HuH-7.5 (cell line): ENCODE measurements around the gene EFHB.
"Not testable (repeated sequence)": the region's sequence is repeated elsewhere in the genome, so short reads cannot be mapped to it uniquely, and the experiment has no call there.

Experiments used
- DNase-seq: peaks from one replicate; pipeline ENCODE4 v3.0.0; 2011; ENCODE audit warnings: low spot score

Gene EFHB

GRCh38 chr3:19934098-19934566, at the start of gene EFHB:
EFHB (minus strand) TSS chr3:19934217; CDS start chr3:19934018, 199 bp downstream.
- peak; percentile 27 for DNase-seq

DNA sequence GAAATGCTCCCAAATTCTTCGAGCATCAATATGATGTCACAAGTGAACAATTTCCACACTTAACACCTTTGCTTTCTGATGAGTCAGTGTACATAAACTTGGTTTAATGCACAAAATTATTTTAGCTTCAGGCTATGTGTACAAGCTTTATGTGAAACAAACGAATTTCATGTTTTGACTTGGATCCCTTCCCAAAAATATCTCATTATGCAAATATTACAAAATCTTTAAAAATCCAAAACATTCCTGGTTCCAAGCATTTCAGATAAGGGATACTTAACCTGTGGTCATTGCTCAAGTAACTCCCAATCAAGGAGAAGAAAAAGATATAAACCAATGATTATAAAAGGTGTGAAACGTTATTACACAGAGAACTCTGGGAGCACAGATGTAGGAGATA, 38.0 kb upstream of the EFHB start:
- no peak for DNase-seq

- DNase-seq, result no peak
These were observed 36.3 kb upstream of the EFHB start for GRCh38 chr3:19970327-19970726.

DNA sequence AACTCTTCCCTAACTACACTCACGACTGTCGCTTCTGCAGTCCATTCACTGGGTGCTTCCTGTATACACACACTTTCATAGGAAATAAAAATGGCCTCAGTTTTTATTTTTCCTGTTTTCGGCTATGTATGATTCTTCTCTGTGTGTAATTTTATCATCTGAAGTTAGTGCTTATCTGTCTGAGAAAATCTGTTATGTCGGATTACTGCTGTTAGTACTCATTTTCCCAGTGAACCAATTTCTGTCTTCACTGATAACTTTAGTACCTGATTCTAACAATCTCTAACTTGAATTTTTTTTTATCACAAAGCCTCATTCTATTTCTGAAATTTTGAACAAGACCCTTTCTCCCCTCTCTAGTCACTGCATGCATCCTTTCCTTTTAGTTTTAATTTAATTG, 33.8 kb upstream of the EFHB start:
- DNase-seq, result no peak

GRCh38 chr3:19967208-19967607, 33.2 kb upstream of the EFHB start:
- no peak for DNase-seq

DNA sequence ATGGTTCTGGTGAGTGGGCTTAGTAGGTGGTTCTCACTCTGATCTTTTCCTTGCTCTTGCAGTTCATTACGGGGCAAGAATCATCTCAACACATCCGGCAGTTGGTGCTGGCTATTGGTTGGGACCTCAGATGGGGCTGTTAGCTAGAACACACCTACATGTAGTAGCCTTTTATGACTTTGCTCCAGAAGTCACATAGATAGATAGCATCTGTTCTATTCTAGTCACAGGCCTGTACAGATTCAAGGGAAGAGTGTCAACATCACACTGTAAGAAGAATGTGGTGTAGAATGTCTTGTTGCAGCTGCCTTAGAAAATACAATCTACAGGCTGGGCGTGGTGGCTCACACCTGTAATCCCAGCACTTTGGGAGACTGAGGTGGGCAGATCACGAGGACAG, 27.9 kb upstream of the EFHB start:
- DNase-seq, result no peak

DNA sequence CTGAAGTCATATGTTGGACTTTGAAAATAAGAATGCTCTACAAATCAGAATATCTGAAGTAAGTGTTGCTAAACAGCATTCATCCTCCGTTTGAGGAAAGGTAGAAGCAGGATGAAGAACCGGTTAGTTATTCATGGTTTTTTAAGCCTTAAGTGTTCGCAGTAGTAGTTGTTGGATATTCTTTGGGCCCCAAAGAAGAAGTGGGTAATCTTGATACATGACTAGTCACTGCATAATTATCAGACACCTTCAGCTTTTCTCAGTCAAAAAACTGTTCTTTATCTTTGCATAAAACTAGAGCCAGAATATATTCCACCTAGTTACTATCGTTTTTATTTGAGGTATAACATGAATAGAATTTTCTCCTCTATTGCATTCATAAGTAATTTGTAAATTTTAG, 26.7 kb upstream of the EFHB start:
- DNase-seq, result no peak

GRCh38 chr3:19959505-19959904, 25.5 kb upstream of the EFHB start:
- no peak for DNase-seq

DNA sequence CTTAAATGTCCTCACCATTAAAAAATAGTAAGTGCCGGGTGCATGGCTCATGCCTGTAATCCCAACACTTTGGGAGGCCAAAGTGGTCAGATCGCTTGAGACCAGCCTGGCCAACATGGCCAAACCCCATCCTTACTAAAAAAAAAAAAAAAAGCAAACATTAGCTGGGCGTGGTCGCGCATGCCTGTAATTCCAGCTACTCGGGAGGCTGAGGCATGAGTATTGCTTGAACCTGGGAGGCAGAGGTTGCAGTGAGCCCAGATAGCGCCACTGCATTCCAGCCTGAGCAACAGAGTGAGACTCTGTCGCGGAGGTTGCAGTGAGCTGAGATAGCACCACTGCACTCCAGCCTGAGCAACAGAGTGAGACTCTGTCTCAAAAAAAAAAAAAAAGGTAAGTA, 23.3 kb upstream of the EFHB start:
- not testable (repeated sequence) for DNase-seq

GRCh38 chr3:19954676-19955075, 20.7 kb upstream of the EFHB start:
- DNase-seq, result no peak

DNA sequence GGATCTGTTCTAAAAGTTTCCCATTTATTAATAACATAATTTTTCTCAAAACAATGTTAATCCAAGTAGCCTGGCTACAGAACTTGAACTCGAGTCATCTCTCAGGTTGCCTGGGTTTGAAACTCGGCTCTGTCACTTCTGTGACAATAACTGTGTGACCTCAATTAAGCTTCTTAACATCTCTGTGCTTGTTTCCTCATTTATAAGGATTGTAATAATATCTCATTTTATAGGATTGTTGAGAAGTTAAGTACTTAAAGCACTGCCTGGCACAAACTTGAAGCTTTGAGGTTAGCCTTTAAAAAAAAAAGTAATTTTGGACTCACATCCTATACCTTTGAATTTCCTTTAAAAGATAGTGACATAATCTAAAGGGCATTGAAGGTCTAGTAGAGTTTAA, 16.3 kb upstream of the EFHB start:
- DNase-seq, result no peak

GRCh38 chr3:19948226-19948591, 14.2 kb upstream of the EFHB start:
- DNase-seq, result no peak

DNA sequence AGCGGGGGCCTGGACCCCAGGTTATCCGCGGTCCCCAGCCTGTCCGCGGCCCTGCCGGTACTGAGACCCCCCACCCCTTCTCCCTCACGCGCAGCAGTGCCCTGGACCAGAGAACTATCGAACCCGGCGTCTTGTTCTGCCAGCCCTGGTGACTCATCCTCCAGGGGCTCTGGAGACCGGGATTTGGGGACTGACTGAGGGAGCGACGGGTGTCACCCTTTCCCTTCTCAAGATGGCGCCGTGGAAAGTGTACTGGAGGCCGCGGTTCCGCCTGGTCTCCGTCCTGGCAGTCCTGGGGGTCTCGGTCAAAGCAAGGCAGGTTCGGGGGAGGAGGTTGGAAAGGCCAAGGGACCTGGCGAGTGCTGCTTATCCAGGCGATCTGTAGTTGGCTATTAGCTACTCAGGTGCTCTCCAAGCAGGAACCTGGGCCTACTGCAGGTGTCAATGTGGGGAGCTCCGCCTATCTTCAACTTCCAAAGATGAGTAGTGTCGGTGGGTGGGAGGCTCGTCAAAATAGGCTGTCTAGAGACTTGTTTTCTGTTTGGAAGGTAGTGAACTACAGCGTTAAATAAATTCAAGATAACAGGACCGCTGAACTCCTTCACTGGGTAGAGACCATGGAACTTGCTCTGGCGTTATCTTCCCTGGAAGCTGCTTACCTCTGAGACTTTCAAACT, 13.7 kb upstream of the EFHB start:
- peak; percentile 60 for DNase-seq

DNA sequence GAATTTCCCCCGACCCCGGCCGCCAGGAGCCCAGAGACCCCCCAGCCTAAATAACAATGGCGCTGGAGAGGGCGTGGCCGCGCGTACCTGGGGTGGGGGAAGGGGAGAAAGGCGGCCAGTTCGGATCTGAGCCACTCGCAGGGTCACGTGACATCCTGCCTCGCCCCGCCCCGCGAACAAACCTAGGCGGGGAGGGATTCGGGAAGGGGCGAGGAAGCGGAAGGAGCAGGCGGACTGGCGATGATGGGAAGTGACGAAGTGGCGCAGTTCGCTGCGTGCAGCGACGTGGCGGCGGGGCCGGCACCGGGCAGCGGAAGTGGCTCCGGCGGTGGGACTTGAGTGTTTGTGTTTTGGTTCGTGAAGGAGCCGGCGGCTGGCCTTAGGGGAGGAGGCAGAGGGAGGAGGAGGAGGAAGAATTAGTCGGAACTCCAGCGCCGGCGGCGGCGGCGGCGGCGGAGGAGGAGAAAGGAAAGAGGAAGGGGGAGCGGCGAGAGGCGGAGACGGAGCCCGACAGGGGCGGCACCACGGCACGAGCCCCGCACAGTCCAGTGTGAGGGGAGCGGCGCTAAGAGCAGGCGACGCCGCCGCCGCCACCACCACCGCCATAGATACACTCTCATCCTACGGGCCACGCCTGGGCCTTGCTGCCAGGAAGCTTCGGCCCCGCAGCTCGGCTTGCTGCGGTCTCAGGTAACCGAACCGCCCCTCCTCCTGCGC, 13.0 kb upstream of the EFHB start, which contains the start of gene RAB5A:
Gene RAB5A, plus strand, starts transcription at position 266 of the 717 bp plus-strand sequence. CDS start 3,802 bp downstream, outside the sequence.
- DNase-seq, result peak; percentile 93

- DNase-seq, result peak; percentile 39
These were observed 12.2 kb upstream of the EFHB start for GRCh38 chr3:19945969-19946831.

DNA sequence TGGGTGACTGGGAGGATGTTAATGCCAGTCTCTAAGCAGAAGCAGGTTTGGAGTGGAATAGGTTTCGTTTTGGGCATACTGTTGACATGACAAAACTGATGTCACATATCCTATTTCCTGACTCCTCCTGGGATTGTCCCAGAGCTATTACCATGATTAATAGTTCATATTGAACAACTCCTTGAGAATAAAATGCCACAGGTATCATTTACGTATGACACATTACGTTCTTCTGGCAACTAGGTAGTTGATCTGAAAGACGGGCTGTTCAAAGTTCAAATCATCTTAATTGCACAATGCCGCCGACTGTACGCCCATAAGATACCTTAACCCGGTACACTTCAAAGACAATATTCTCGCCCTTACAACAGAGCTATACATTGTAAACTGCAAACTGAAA, 11.5 kb upstream of the EFHB start:
- peak; percentile 27 for DNase-seq

- DNase-seq, result no peak
These were observed 6.6 kb upstream of the EFHB start for GRCh38 chr3:19940643-19941042.

DNA sequence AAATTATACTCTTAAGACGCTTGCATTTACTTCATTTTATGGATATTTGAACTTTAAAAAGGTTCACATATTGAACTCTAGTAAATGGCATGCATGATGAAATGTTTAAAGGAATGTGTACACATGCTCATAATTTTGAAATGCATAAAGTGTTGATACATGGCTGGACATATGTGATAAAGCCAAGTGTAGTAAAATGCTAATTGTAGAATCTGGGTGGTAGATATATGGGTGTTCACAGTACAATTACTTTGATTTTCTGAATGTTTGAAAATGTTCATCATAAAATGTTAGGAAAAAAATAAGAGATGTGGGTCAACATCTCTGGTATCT, 4.2 kb upstream of the EFHB start:
- no peak for DNase-seq

- no peak for DNase-seq
These were observed 3.7 kb upstream of the EFHB start for GRCh38 chr3:19937459-19938294.

GRCh38 chr3:19932422-19932821, 1.6 kb downstream of the EFHB start:
- no peak for DNase-seq

DNA sequence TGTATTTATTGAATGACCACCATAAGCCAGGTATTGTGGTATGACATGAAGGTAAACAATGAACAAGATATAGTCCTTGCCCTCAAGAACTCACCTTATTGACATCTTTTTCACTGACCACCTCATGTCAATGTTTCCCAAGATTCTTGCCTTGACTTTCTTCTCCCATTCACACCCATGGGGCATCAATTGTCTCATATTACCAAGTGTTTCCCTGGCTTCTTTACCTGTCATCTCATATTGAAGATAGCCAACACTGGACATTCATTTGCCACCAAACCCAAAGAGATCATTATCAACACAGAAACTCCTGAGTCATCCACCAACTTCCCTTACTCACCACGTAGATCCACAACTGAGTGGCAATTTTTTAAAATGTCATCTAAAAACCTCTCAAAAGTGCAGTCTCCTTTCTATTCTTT, 2.2 kb downstream of the EFHB start:
- no peak for DNase-seq

- no peak for DNase-seq
These were observed 2.8 kb downstream of the EFHB start for GRCh38 chr3:19931180-19931692.
